Heart right ventricle (tissue), 16 donors: ENCODE data around the gene ZFPM1. TPM values are rescaled to one million over a fixed set of nuclear protein-coding genes. Genes with fewer than 3 reads are reported as not detected.

Experiments
- ATAC-seq, 8 donors: fragments of 200-7000 bp; cut with Tn5 transposase; one replicate each; pipeline ENCODE4 v1.9.1; 2020; ENCODE audit warnings: mild to moderate bottlenecking in 8 of 8, moderate library complexity in 8 of 8, moderate number of reproducible peaks in 1 of 8
- DNase-seq, 2 donors: peaks; one replicate each; pipeline ENCODE4 v3.0.0-alpha.2; 2020
- H3K27ac ChIP-seq, 10 donors: fragments of 200-600 bp; sonication (generic) in 2 of 10; one replicate each; pipeline versions ENCODE4 v1.5.0 to v1.8.0; 2020 to 2022; ENCODE audit warnings: mild to moderate bottlenecking in 3 of 10
- H3K27me3 ChIP-seq, 7 donors: fragments of 200-600 bp; one replicate each; pipeline ENCODE4 v1.8.0; 2021 to 2022; ENCODE audit warnings: mild to moderate bottlenecking in 2 of 7
- H3K36me3 ChIP-seq, 9 donors: fragments of 200-600 bp; sonication (generic) in 1 of 9; one replicate each; pipeline versions ENCODE4 v1.5.0 to v1.8.0; 2020 to 2022; ENCODE audit warnings: mild to moderate bottlenecking in 2 of 9
- H3K4me1 ChIP-seq, 9 donors: fragments of 200-600 bp; sonication (generic) in 1 of 9; one replicate each; pipeline versions ENCODE4 v1.5.0 to v1.8.0; 2020 to 2022; ENCODE audit warnings: mild to moderate bottlenecking in 4 of 9
- H3K4me3 ChIP-seq, 10 donors: fragments of 200-600 bp; sonication (generic) in 2 of 10; one replicate each; pipeline versions ENCODE4 v1.5.0 to v1.8.0; 2020 to 2022; ENCODE audit warnings: mild to moderate bottlenecking in 7 of 10, moderate library complexity in 2 of 10
- H3K9me3 ChIP-seq, 11 donors: fragments of 200-600 bp in 10 of 11; sonication (generic) in 2 of 11; one replicate each; pipeline versions ENCODE4 v1.5.0 to v1.8.0; 2013 to 2022; ENCODE audit warnings: mild to moderate bottlenecking in 2 of 11, control low read depth in 1 of 11, moderate library complexity in 1 of 11
- CTCF ChIP-seq, 9 donors: fragments of 200-600 bp; sonication (generic) in 2 of 9; IDR thresholded peaks; one replicate each; pipeline versions ENCODE4 v1.5.0 to v1.8.0; 2021 to 2022; ENCODE audit warnings: antibody characterized with exemption in 9 of 9, mild to moderate bottlenecking in 5 of 9, moderate library complexity in 1 of 9
- WGBS, 2 donors: extraction: QIAGEN DNeasy Blood & Tissue Kit; methylation state at CpG; one replicate each; pipeline ENCODE4 v1.1.7; 2013; ENCODE audit warnings: inconsistent platforms in 1 of 2; 5-methylcytosine and 5-hydroxymethylcytosine counted together
- intact Hi-C, 10 donors: fragments of 100-400 bp; cut with DNase I; formaldehyde crosslinking; loops; one replicate each; pipeline versions ENCODE4 v1.11.1 to v1.14.2; 2022
- polyA plus RNA-seq, 2 donors: library from polyadenylated mRNA; stranded (reverse); fragments of 200-250 nt; gene quantifications; one replicate each; pipeline ENCODE4 v1.2.3, GENCODE V29; 2013
- total RNA-seq, 10 donors: library from RNA; stranded (reverse); fragmentation: NEBNext Ultra II Directional in 3 of 10; extraction: Animal tissue kit (Norgen Biotek cat#: 25700) in 3 of 10; gene quantifications; one replicate each; pipeline versions ENCODE4 v1.2.1 to v1.2.4, GENCODE V29; 2021 to 2023
- donor health status: Arrhythmogenic right ventricular cardiomyopathy.
- donor health status: ischemic (EF 13 %, LVEDD 7.1; RV severe dilation, severe dysfunction).
- donor health status: healthy with polysubstance abuse.
- donor health status: DM: no; HTN: yes; CAD: no.
- donor health status: DM: no; HTN: no; CAD: no.
- donor health status: ischemic (EF 25% LVEDD 6.9; RV normal size, moderate dysfunction).
- donor health status: ischemic (EF 25% LVEDD 5.7; RV mildly dilated, moderate dysfunction).
- donor health status: healthy.
- donor health status: DM: yes; HTN: yes; CAD: no.
- donor health status: Ischemic cardiomyopathy.
- donor health status: ischemic (EF 35%, LVEDD 5.7; RV mildly dilated, moderate dysfunction).
- donor health status: nonischemic (EF 11% LVEDD 7.7; RV severe dilation, severe dysfunction).
- donor health status: DM: yes; HTN: yes; CAD: no.
- donor health status: PGD.
- donor health status: ischemic (EF 29% LVEDD 5.4; RV normal size, mild dysfunction).
- donor health status: nonischemic (EF 23%, LVEDD 6.1; RV moderate dilation, normal function).

Gene ZFPM1
- total and polyA plus RNA-seq, 12 donors: 2.0 to 10.4 (median 4.4) TPM

- intact Hi-C loops: loop anchor here in 1 of 10 donors (5.0 kb wide), 1 partner anchor 44 kb away; no protein-coding TSS in a partner anchor
- no peaks in the 10 kb centered on the region for H3K27me3 ChIP-seq
- H3K4me3 ChIP-seq: no peak overlapping the region
- 89 to 98% methylated on average over 21 of the region's 21 CpGs for WGBS, 2 donors
- H3K9me3 ChIP-seq: no peaks in the 10 kb centered on the region
- H3K36me3 ChIP-seq: no peaks in the 10 kb centered on the region
- H3K4me1 ChIP-seq: no peaks in the 10 kb centered on the region
- no peak for TF ChIP-seq CTCF (IDR thresholded peaks at IDR 0.05)
- H3K27ac ChIP-seq: no peak overlapping the region
- no peak for DNase-seq
- no peak for ATAC-seq
Observed at GRCh38 chr16:88506723-88507122, 53.6 kb downstream of the ZFPM1 start.

- DNase-seq (no peak), ATAC-seq (no peak)
- Histone ChIP-seq H3K9me3 (no peaks in the 10 kb centered on the region), H3K27ac (no peak overlapping the region), H3K27me3 (no peaks in the 10 kb centered on the region), H3K4me3 (no peak overlapping the region), H3K4me1 (no peaks in the 10 kb centered on the region), H3K36me3 (no peaks in the 10 kb centered on the region)
- WGBS, 2 donors: 95 to 97% methylated on average over 9 of the region's 9 CpGs
- no peak for TF ChIP-seq CTCF (IDR thresholded peaks at IDR 0.05)
- intact Hi-C loops: loop anchor here in 1 of 10 donors (5.0 kb wide), 1 partner anchor 45 kb away; no protein-coding TSS in a partner anchor
Observed at GRCh38 chr16:88507231-88507743, 54.2 kb downstream of the ZFPM1 start.

- Histone ChIP-seq H3K27ac (no peak overlapping the region), H3K27me3 (no peaks in the 10 kb centered on the region), H3K9me3 (no peaks in the 10 kb centered on the region), H3K4me3 (no peak overlapping the region), H3K4me1 (no peaks in the 10 kb centered on the region), H3K36me3 (no peaks in the 10 kb centered on the region)
- DNase-seq: no peak
- WGBS, 2 donors: 93 to 96% methylated on average over 13 of the region's 13 CpGs
- TF ChIP-seq CTCF (IDR thresholded peaks at IDR 0.05): no peak
- ATAC-seq: no peak
- intact Hi-C loops: loop anchor here in 1 of 10 donors (5.0 kb wide), 1 partner anchor 46 kb away; no protein-coding TSS in a partner anchor
Observed at GRCh38 chr16:88508376-88508867, 55.3 kb downstream of the ZFPM1 start.

GRCh38 chr16:88508868-88509748 lies 56.0 kb downstream of the ZFPM1 start:
- Histone ChIP-seq H3K4me3 (no peak overlapping the region), H3K9me3 (no peaks in the 10 kb centered on the region), H3K27ac (no peak overlapping the region), H3K4me1 (no peaks in the 10 kb centered on the region), H3K27me3 (no peaks in the 10 kb centered on the region), H3K36me3 (no peaks in the 10 kb centered on the region)
- no peak for ATAC-seq
- no peak for TF ChIP-seq CTCF (IDR thresholded peaks at IDR 0.05)
- intact Hi-C loops: loop anchor here in 1 of 10 donors (5.0 kb wide), 1 partner anchor 47 kb away; no protein-coding TSS in a partner anchor
- 84 to 85% methylated on average over 41 of the region's 41 CpGs for WGBS, 2 donors
- DNase-seq: no peak
